ENCODE data around the gene CAMK1D. TPM values are rescaled to one million over a fixed set of nuclear protein-coding genes. Genes with fewer than 3 reads are reported as not detected.

CAMK1D gene
- total and polyA plus RNA-seq, 11 donors = 1.4 to 16.0 (median 2.5) TPM

DNA sequence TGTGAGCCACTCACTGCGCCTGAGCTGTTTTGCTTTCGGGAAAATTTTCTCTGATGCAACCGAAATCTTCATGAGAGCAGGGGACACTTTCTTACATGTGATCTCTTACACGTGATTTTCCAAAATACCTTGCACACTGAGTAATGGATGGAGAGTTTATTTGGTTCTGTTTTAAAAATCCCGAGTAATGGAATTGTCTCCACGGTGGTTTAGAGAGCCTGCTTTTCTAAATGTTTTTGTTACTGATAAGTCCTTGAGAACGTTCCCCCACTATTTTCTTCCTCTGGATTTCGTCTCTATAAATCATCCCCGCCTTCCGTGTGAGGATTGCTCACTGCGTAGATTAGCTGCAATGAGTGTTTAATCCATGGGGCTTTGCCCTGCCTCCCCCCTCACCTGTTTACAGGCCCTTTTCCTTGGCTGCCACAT, 25.7 kb downstream of the CAMK1D start:
- no peak for ATAC-seq
- no peaks in the 10 kb centered on the region for H3K36me3 ChIP-seq
- WGBS, 4 donors = 70 to 80% (median 76%) methylated on average over 11 of the region's 11 CpGs
- no peaks in the 10 kb centered on the region for H3K4me1 ChIP-seq
- no peaks in the 10 kb centered on the region for H3K9me3 ChIP-seq
- DNase-seq = no peak
- intact Hi-C loops (cut with DNase I) = no loop called here
- TF ChIP-seq POLR2A (IDR thresholded peaks at IDR 0.05) = no peak
- TF ChIP-seq, protein P1, sequence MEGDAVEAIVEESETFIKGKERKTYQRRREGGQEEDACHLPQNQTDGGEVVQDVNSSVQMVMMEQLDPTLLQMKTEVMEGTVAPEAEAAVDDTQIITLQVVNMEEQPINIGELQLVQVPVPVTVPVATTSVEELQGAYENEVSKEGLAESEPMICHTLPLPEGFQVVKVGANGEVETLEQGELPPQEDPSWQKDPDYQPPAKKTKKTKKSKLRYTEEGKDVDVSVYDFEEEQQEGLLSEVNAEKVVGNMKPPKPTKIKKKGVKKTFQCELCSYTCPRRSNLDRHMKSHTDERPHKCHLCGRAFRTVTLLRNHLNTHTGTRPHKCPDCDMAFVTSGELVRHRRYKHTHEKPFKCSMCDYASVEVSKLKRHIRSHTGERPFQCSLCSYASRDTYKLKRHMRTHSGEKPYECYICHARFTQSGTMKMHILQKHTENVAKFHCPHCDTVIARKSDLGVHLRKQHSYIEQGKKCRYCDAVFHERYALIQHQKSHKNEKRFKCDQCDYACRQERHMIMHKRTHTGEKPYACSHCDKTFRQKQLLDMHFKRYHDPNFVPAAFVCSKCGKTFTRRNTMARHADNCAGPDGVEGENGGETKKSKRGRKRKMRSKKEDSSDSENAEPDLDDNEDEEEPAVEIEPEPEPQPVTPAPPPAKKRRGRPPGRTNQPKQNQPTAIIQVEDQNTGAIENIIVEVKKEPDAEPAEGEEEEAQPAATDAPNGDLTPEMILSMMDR (IDR thresholded peaks at IDR 0.05) = no peak
- H3K4me3 ChIP-seq = no peak overlapping the region
- peak overlapping the region in 1 of 12 donors; percentile 17 for H3K27ac ChIP-seq
- H3K27me3 ChIP-seq = peaks cover 0 to 7% (median 0%) of the 10 kb centered on the region in 9 donors

DNA sequence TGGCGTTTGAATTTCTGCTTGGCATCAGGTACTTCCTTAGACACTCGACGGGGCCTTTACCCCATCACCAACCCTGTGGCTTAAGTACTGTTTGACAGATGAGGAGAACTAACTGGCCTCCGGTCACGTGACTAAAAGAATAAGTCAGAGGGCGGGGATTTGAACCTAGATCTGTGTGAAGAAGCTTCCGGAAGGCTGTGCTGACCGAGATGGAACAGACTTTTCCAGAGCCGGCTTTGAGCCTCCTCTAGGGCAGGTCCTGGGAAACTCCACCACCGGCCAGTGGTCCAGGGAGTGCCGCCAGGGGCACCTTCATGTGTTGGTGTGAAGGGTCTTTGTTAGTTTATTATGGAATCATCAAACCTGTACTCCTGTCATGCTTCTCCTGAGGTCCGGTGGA, 26.9 kb downstream of the CAMK1D start:
- Histone ChIP-seq H3K36me3 (no peaks in the 10 kb centered on the region), H3K4me1 (no peaks in the 10 kb centered on the region), H3K4me3 (no peak overlapping the region), H3K27me3 (peaks cover 0 to 7% (median 0%) of the 10 kb centered on the region in 9 donors), H3K27ac (no peak overlapping the region), H3K9me3 (no peaks in the 10 kb centered on the region)
- TF ChIP-seq, protein P1 (IDR thresholded peaks at IDR 0.05) = no peak
- no peak for TF ChIP-seq POLR2A (IDR thresholded peaks at IDR 0.05)
- no peak for DNase-seq
- no peak for ATAC-seq
- intact Hi-C loops (cut with DNase I) = no loop called here
- WGBS, 4 donors = 92 to 96% (median 95%) methylated on average over 12 of the region's 12 CpGs

DNA sequence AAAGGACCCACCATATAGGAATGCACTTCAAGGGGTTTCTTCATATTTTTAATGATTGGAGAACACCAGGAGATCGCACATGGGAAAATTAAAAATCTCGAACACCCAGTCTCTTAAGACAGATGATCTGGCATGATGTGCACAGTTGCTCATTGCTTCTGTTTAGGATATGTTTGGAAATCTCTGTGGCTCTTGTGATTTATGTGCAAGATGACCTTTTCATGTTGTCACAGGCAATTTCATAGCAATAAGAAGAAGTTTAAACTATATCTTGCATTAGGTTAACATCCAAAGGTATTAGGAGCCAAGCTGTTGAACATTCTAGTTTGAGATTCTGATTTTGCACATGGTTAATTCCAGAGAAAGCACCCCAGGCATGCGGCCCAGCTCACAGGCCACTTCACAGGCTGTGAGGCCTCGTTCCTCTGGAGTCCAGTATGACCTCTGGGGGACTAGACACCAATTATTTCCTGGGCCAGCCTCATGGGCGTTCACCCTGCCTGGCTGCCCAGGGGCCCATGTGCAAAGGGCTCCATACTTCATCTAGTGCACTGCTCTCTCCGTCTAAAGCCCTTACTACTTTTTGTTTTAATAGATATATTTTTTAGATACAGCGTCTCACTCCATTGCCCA, 28.4 kb downstream of the CAMK1D start:
- Histone ChIP-seq H3K27ac (no peak overlapping the region), H3K9me3 (no peaks in the 10 kb centered on the region), H3K36me3 (no peaks in the 10 kb centered on the region), H3K4me1 (no peaks in the 10 kb centered on the region), H3K4me3 (no peak overlapping the region), H3K27me3 (no peaks in the 10 kb centered on the region)
- no peak for ATAC-seq
- WGBS, 4 donors = 83 to 92% (median 85%) methylated on average over 7 of the region's 7 CpGs
- no peak for DNase-seq
- TF ChIP-seq, protein P1 (IDR thresholded peaks at IDR 0.05) = no peak
- no peak for TF ChIP-seq POLR2A (IDR thresholded peaks at IDR 0.05)
- intact Hi-C loops (cut with DNase I) = no loop called here

DNA sequence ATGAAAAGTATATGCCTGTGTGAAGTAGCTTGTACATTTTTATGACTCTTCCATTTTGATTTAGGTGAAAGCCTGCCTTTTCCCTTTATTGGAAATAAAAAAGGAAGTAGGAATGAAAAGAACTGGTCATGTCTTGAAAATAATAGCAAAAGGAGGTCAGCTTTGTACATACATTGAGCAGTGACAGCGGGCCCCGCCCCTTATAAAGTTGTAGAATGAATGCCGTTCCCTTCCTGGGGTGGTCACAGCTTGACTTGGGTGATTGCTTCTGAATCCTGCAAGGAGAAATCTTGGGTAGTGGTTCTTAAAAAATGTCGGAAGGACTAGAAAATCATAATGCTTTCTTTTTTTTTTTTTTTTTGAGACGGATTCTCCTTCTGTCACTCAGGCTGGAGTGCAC, 31.7 kb downstream of the CAMK1D start:
- intact Hi-C loops (cut with DNase I) = no loop called here
- peaks cover 0 to 13% (median 3%) of the 10 kb centered on the region in 12 donors for H3K9me3 ChIP-seq
- no peaks in the 10 kb centered on the region for H3K4me1 ChIP-seq
- ATAC-seq (no peak), DNase-seq (no peak)
- H3K27me3 ChIP-seq = no peaks in the 10 kb centered on the region
- no peak overlapping the region for H3K4me3 ChIP-seq
- 92 to 96% (median 95%) methylated on average over 5 of the region's 5 CpGs for WGBS, 4 donors
- no peaks in the 10 kb centered on the region for H3K36me3 ChIP-seq
- no peak overlapping the region for H3K27ac ChIP-seq
- TF ChIP-seq, protein P1 (IDR thresholded peaks at IDR 0.05) = no peak
- no peak for TF ChIP-seq POLR2A (IDR thresholded peaks at IDR 0.05)

All from heart left ventricle (tissue), 16 donors.